SIG-M5 treated with dmso at 0.1 percent for 504 hours (cell line): ENCODE data around the gene TOLLIP.

Source experiments
- DNase-seq: peaks from one replicate; lab custom pipeline; 2025; ENCODE audit not compliant: unreplicated experiment; lab: John Stamatoyannopoulos, UW

TOLLIP gene

DNA sequence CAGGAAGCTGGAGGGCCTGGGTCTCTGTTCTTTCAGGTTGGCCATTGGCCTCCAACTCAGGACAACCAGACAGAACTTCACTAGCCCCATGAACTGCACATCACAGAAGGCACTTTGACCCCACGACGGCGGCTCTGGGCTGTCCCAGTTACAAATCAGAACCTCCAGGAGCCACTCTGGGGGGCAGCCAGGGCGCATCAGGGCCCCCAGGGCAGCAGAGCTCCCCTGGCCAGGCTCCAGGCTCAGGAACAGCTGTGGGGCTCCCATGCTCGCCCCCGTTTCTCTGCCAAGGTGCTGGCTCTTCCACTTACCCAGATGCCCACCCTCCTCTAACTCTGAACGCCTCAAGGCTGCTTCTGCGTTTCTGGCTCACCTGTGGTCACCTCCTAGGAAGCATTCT, 25.5 kb downstream of the TOLLIP start:
- no peak for DNase-seq

DNA sequence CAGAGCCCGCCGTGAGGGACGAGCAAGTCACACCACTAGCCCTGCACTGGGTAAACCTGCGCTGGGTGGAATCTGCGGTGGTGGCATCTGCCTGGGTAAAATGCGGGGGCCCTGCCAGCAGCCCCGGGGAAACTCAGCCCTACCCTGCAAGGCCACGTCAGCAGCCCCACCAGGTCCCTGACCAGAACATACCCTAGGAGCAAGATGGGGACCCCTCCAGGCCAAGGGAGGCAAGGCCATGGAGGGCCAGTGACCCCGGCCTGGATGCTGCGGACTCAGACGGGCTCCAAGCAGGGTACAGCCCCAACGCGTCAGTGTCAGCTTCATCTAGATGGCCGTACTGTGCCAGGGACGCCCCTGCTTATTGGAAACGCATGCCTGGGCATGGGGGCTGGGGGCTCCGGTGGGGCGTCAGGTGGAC, 26.3 kb downstream of the TOLLIP start:
- DNase-seq, result no peak

DNA sequence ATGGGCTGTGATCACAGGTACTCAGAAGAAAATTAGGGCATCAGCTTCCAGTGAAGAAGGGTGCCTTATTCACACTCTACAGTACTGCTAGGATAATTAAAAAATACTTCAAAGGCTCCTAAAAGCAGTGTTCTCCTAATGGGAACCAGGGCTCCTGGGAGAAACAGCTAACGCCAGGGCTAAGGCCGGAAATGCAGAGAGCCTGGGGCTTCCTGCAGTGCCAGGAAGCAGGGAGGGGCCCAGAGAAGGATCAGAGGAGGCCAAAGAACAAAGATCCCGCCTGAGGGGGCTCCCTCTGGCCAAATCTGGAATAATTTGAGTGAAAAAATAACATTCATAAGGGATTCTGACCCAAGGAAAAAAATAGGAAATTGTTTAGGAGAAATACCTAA, 27.5 kb downstream of the TOLLIP start:
- DNase-seq, result no peak

DNA sequence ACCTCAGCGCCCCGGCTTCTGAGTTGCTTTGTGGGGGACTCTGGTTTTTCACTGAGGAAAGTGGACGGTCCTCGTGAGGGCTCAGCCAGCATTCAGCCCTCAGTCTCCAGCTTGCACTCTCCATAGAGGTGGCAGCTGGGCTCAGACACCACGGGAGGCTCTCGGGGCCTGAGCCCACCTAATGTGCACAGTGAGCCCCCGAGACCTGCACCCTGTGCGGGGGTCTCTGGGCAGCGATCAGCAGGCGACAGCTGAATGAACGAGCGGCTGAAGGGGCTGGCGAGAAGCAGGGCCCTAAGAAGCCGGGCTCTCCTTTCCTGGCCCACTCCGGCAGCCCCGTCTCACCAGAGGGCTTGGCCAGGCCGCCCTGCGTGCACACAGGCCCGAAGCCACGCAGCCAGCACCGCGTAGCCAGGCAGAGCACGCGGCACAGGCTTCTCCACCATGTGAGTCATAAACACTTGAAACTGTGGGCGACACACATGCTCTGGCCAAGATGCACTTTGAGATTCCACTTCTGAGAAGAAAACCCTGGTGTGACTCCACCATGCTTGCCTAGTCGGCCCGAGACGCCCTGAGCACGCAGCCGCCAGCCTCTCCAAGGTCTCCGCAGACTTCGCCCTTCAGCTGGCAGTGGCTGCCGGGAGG, 28.0 kb downstream of the TOLLIP start:
- no peak for DNase-seq

DNA sequence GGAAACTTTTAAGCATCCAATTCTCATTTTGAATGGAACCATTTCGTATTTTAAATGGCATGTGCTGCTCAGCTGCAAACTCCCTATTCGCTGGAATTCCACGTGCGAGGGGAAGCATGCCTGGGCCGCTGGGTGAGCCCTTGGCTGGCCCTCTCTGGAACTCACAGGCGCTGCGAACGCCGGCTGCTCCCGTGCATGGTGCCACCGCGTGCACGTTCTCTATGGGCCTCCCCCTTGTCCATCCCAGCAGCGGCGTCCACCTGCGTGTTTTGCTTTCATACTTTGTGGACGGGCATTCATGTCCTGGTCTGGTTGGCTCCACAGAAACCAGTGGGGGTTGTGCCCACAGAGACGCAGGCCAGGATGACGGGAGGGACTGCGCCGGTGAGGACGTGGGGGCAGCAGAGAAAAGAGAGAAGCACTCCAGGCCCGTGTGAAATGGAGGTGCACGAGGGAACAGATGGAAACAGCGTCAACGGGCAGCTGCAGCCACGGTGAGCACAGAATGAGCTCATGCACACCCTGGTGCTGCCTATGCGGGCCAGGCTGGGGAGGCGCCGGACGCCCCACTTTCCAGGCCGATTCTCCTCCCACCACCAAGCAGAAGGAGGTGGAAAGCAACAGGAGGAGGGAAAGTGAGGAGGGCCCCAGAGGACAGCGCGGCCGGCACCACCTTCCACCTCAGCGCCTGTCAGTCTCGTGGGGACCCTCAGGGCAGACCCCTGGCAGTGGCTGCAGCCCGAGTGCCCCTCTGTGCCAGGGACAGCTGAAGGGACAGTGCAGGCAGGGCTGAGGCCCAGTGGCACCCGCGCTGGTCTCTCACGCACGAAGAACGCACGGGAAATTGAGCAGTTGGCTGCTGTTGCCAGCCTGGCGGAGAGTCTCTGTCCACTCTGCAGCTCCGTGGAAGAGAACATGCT, 29.1 kb downstream of the TOLLIP start:
- DNase-seq, result no peak

DNA sequence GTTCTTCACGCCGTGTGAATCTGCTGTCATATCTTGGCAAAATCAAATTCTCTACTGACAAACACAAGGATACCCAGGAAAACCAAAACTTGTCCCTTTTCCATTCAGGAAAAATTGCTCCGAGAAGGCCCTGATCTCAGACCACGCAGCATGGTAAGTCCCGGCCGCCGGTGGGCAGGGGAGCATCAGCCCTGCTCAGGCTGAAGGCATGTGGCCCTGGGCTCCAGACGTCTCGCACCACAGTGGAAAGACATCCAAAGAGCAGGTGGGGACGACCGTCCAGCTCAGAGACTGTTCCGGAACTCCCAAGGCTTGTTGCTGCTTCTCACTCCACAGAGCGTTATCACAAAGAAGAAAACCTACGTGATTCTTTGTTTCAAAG, 29.8 kb downstream of the TOLLIP start:
- DNase-seq, result no peak

DNA sequence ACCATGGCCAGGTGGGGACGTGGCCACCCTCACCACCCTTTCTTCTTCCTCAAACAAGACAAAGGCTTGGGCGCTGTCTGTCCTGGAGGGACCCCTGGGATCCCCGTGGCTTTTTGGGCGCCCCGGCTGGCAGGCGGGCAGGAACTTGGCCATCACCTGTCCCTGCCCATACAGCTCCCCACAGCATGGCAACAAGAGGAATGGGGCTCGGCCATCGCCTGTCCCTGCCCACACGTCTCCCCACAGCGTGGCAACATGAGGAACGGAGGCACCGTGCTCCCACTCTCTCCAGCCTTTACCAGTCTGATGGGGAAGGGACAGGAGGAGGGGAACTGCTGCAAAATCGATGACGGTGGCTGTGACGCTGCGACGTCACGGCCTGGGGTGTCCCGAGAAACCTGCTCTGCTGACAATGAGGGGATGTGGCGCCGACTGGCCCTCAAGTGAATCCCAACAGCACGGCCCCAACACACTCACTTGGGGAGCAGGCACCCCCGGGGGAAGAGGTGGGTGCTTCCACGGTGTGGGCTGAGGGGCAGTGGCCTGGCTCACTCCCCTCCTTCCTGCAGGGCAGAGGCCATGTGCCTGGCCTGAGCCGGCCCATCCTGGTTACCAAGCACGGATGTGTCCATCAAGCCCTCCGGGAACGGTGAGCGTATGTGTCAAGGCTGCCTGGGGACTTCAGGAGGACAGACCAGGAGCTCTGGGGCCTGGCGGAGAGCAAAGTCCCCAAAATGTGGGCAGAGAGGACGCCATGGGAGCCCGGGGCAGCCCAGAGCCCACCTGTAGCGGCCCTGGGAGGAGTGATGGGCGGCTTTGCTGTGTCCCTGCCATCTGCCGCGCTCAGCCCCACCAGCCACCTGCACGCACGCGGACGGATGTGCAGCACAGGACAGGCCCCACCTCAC, 30.4 kb downstream of the TOLLIP start:
- DNase-seq, result no peak

DNA sequence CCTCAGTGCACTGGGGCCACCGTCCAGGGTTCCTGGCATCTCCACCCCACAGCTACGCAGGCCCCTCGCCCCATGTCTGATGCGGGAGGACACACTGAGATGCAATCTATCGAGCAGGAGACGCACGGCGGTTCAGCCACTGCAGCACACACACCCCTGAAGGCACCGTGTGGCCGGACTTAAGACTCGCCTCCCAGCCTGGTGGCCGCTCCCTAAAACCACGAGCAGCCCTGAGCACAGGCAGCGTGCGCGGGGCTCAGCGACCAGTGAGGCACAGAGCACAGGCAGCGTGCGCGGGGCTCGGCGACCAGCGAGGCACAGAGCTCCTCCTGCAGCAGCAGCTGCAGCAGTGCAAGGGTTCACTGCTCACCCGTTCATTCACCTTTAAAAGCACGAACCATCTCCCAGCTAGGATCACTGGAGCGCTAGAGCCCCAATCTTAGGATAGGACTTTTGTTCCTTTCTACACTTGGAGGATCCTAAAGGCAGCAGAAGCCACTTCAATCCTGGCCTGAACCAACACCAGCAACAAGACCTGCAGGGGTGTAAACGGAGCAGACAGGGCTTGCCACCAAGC, 31.4 kb downstream of the TOLLIP start:
- no peak for DNase-seq

DNA sequence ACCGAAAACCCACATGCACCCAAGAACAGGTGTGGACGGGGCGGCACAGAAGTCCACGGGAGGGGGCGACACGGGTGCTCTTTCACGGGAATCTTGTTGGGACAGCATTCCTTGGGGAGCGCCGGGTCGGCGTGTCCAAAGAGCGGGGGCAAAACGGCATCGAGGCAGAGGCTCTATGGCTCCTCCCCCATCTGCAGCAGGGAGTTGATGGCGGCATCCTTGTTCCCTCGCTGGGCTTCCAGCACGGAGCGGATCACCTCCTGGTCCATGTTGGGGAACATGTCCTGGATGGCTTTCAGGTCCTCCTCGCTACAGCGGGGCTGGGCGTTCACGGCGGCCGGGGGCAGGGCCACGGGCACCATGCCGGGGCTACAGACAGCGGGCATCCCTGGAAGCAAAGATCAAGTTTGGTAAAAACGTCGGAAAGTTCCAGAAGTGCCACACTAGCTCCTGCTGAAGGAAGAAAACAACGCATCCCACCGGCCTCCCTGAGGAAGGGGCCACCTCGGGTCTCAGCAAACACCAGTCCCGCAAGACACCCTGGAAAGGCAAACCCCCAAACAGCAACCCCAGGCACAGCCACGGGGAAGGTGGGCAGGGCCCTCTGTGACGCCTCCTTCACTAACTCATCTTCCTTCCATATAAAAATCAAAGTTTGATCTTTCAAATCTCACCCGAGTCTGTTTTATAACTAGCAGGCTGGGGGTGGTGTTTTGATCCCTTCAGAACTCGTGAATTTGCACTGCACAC, 32.4 kb downstream of the TOLLIP start:
- DNase-seq, result no peak

DNA sequence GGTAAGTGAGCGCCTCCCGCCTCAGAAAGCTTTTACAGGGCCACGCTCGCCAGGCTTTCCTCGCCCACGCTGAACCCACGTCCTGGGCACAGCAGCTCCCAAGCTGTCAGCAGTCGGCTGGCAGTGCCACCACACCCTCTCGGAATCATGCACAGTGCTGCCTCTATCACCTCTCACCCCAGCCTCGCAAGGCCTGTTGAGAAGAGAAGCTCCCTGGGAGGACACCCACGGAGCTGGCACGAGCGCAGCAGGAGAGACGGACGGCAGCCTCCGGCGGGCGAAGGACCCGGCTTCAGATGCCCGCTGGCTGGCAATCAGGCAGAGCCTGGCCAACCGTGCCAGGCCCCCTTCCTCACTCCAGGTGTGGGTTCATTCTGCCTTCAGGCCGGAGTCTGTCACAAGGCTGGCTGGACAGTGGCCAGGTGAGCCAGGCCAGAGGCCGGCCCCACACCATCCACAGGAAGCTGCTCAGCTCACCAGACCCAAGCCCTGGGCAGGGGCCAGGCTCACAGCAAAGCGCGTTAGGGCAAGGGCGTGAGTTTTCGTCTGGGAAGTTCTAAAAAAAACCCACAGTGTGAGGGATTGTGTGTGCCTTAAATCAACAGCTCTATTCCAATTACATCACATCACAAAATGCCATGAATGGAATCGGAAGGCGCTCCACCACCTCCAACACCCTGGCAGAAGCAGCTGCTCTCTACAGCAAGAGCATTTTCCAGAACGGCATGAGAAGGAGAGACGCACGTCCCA, 33.2 kb downstream of the TOLLIP start:
- DNase-seq, result no peak

DNA sequence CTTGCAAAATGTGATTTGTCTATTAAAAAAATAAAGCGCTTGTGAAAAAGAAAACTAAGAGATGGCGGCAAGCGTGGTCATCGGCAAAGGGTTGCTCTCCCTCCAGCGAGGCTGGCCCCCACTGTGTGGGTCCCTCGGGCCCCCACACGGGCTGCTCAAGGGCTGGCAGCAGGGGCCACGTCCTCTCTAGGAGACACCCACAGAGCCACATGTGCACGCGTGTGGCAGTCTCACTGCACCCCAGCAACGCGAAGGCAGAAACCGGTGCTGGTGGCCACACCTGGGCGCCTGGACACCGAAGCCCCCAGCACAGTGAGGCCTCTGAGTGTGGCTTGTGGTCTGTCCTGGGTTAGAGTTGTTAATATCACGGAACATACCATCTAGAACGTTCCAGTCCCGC, 34.4 kb downstream of the TOLLIP start:
- DNase-seq, result no peak

DNA sequence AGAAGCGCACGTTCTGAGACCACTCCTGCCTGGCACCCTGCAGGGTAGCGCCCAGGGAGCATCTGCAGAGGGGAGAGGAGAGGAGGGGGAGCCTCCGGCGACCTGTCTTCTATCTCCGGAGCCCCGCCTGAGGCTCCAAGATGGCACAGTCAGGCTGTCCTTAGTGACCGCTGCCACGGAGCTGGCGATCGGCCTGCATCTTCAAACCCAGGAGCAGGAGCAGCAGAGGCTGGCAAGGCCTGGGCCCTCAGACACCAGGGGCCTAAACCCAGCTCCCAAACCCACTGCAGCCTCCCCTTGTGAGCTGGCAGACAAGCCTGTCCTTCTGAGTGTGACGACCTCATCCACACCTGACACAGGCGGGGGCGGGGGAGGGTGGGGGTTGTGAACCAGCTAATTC, 34.9 kb downstream of the TOLLIP start:
- DNase-seq, result no peak

DNA sequence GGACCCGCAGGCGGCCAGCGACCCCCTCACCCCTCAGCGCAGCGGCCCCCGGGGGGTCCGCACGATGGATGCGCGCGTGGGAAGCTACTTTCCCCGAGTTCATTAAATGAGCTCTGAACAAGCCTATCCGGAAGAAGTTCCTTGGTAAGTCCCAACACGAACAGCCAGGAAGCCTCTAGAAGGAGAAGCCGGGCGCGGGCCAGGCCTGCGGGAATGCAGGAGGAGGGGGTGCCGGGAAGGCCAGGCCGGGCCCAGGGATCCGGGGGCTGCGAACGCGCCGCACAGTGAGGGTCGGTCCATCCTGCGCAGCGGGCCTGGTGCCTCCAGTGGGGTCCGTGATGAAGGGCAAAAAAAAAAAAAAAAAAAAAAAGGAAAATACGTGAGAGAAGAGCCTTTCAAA, 36.9 kb downstream of the TOLLIP start:
- no peak for DNase-seq

DNA sequence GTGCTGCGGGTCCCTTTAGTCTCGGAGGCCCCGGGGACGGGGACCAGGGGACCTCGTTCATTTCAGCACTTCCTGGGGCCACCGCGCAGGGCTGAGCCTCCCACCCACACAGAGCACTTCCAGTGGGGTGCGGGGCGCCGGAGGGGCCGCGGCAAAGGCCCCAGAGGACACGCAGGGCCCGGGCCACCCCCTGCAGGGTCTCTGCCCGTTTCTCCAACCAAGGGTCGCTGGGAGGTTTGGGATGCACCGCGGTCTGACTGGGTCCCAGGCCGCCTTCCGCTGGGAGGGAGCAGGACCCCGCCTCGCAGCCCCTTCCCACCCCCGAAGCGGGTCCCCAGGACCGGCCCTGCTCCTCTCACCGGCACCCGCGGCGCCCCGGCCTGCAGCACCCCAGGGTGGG, 37.5 kb downstream of the TOLLIP start:
- no peak for DNase-seq

DNA sequence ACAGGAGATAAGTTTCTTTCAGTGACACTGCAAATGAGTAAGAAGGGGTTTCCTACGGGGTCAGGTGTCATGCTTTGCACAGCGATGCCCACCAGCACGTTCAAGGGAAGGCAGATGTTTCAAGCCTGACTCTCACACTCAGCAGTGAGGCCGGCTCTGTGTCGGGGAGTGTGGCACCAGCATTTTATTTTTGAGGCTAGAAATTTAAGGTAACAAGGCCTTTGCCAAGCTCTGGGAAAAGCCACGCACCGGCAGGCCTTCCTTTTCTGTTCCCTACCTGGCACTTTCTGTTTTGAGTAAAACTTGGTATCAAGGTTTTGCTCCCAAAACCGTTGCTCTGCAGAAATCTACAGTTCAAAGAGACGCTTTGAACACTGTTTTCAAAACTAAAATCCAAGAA, 38.0 kb downstream of the TOLLIP start:
- no peak for DNase-seq

DNA sequence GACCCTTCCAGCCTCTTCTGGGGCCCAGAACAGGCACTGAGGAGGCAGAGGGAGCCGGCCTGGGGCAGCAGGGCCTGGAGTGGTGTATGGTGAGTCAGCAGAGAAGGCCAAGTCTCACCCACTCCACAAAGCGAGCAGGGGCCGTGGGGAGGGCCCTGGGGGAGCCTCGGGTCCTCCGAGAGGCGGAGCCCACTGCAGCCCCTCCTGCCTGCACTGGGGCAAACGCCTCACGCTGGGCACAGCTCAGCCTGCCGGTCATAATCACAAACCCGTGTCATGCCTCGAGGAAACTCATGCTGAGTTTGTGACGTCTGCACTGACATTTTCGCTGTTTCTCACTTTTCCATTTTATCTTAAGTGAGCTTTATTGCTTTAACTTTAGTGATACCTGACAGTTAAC, 38.4 kb downstream of the TOLLIP start:
- DNase-seq, result no peak

DNA sequence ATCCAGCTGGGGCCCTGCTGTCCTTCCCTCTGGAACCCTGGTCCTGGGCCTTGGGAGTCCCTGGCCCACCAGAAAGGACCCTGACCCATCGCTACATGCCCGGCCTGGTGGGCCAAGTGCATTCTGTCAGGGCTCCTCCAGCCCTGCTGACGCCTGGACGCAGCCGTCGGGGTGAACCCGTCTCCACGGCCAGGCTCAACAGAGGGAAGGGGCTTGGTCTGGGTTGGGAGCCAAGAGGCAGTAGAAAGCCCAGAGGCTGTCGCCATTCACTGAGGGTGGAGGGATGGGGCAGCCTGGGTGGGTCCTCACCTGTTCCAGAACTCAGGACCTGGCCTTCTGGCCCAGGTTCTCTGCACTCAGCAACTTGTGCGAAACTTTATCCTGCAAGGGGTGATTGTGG, 39.0 kb downstream of the TOLLIP start:
- no peak for DNase-seq

DNA sequence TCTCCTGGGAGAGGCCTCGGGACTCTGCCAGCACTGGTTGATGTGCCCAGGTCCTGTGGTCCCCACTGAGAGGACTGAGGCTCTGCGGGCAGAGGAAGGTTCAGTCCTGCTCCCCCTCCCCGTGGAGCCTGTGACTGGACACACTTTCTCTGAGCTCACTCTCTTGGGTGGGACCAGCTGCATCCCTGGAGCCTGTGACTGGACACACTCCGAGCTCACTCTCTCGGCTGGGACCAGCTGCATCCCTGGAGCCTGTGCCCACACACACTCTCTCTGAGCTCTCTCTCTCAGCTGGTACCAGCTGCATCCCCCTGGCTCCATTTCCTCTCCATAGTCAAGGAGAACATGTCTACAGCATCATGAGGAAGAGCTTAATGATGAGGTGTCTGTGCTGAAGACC, 39.5 kb downstream of the TOLLIP start:
- no peak for DNase-seq

DNA sequence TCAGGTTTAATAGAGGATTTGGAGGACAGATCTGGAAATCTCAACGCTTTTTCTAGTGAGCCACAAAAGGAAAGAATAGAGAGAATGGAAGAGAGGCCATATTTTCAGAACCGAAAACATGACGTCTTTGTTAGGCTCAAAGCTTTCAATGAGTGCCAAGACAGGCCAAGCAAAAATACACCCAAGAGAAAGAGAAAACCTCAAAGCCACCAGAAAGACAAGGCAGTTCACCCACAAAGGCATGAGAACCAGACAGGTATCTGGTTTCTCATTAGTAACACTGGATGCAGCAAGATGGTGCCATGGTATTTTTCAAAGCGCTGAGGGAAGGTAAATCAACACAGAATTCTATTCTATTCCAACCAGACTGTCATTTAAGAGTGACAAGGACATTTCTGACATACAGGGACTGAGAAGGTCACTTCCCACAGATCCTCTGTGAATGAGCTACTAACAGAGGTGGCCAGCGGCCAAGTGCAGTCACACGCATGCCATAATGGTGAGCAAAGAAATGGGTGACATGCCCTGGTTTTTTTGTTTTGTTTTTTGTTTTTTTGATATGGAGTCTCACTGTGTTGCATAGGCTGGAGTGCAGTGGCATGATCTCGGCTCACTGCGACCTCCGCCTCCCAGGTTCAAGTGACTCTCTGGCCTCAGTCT, 41.9 kb downstream of the TOLLIP start:
- no peak for DNase-seq
